ENCODE data around the gene IRF4.

GRCh38 chr6:410555-411395 lies 19.2 kb downstream of the IRF4 start:
- TF ChIP-seq CTCF (IDR thresholded peaks at IDR 0.05 in 4 of 5, conservative IDR thresholded peaks at IDR 0.05 in 1 of 5) (no peak), POLR2A (IDR thresholded peaks at IDR 0.05) (no peak)

Data from gastrocnemius medialis (tissue), 4 donors.